ENCODE data around the gene OGA.
A peak's percentile ranks its signal among the peaks of the same experiment; 100 is the strongest.
"Not testable (repeated sequence)": the region's sequence is repeated elsewhere in the genome, so short reads cannot be mapped to it uniquely, and the experiment has no call there.

The OGA gene

DNA sequence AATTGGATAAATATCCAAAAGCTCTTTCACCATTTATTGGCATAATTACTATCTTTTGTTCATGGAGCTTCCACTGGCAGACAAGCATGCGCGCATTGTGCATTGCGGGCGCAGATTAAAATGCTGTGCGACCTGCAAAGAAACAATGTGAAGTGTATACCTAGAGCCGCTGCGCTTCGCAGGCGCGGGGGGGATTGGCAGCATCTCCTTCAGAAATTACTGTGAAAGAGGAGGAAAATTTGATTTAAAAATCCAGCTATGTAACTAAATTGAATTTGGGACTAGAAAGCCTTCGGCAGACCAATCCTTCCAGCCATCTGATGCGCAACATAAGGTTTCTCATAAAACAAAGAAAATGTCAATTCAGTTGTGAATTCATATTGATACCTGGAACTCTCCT is 24.7 kb downstream of the OGA start:
- DNase-seq, result no peak

- no peak for DNase-seq
Observed at GRCh38 chr10:101789686-101790085, 28.6 kb downstream of the OGA start.

- not testable (repeated sequence) for DNase-seq
Observed at GRCh38 chr10:101789231-101789630, 29.0 kb downstream of the OGA start.

GRCh38 chr10:101785801-101786200 is 32.4 kb downstream of the OGA start:
- DNase-seq, result no peak

DNA sequence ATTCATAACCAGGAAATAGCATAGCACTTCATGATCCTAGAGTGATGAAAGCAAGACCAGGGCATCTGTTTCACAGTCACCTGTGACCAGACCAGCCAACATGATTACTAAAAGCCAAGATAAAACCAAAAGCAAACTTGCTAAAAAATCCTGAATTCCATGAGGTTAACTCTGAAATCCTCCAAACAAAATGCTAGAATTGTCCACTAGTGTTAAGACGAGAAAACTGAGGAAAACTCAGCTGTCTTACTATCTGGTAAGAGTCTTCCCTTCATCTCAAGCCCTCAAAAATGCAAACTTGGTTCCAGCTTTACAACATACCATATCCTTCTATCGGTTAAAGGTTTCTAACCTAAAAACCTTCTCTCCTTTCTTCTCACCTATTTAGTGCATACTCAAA is 33.7 kb downstream of the OGA start:
- no peak for DNase-seq

GRCh38 chr10:101783736-101784118 is 34.5 kb downstream of the OGA start:
- DNase-seq, result no peak

DNA sequence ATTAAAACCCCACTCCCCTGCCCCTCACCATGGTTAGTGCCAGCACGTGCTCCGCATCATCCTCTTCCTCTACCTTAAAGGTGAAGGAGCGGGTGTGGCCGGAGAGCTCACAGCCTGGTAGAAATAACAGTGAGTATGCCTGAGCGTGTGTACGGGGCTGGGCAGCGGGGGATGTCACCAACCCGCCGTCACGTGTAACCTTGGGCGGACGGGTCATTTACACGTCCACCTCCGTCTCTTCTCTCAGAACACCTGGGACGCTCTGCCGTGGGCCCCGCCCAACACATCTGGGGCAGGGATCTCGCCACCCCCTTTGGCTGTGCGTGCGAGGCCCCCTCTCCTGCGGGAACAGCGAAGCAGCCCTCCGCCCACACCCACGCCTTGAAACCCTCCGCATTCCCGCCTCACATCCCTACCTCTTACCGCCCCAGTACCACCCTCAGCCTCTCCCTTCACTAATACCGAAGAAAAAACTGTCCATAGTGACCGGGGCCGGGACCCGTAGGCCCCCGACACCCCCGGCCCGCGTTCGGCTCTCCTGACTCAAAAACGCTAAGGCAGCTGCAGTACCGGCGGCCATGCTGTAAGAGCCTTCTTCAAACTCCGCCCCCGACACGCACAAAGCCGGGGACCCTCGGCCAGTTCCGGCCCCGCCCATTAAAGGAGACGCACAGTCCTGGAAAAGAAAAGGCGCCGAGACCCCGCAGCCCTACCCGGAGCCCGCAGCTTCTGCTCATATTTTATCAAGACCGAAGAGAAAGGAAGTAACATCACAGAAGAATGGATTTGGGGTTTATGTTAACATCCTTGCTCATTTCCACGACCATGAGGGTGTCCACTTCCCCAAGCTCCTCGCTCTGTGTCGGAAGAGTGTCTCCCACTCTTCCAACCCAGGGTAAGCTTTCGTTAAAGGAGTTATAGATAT is 35.2 kb downstream of the OGA start, which contains the start of gene NPM3:
NPM3 (minus strand) TSS at position 636 of the 925 bp plus-strand sequence; CDS start at position 580, 56 bp downstream.
- DNase-seq, result peak; percentile 31 to 55

DNA sequence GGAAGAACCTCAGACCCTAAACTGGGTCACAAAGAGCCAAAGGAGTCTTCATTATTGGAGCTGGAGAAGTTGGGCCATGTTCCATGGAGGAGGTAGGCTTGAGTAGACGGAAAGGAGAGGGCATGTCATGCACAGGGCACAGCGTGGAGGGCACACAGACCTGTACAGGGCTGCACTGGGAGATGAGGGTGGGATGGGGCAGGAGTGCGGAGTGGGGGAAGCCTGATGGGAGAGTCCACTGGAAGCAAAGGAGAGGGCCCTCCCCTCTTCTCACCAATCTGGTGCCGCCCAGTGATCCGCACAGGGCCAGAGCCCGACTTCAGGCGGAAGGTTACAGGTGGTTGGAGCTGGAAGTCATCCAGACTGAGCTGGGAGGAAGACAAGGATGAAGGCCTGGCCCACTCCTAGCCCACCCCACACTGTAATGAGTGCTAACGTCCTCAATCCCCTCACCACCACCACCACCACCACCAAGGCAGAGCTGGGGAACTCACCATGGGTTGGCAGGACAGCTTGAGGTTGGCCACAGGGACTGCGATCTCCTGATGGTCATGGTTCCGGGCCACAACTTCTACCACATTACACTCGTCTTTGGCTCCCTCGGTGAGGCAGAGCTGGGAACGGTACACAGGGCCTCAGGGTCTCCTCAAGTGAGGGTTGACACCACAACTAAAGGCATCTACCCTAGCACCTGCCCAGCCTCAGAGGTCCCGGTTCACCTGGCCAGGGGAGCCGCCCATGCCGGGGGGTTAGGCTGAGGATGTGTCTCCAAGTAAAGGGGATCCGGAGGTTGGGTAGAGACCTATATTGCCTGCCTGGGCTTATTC is 36.0 kb downstream of the OGA start:
- no peak for DNase-seq

- no peak for DNase-seq
Observed at GRCh38 chr10:101781655-101781983, 36.6 kb downstream of the OGA start.

DNA sequence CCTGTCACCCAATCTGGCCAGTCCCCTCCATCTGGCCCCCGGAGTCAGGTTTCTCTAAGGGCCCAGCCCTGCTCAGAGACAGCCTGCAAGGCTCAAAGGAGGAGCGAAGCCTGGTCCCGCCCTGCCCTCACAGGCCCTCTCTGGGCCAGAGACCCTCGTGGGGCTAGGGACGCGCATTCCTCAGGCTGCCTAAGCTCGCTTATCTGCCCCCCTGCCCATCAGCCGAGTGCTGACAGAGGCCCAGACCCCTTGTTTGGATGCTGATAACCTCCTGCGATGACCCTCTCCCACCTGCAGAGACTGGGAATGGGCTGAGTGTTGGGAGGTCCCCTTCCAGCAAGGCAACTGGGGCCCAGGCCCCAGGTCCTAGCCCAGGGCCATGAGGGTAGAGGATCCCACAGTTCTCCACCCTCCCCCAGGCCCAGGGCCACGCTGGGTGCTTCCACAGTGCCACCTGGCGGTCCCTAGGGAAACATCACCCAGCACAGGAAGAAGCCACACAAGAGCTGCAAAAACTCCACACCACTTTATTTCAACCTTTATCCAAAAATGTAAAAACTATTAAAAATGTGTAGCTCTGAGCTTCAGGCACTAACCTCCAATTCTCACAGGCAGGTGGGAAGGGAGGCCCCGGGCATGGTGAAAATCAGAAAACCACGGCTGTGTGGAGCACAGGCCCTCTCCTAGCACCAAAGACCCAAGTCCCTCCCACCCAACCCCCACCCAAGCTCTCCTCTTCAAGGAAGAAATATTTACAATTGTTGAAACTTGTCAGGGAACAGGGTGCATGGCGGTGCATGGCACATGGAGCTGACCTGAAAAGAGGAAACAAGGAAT is 37.2 kb downstream of the OGA start:
- peak; percentile 74 to 83 for DNase-seq

DNA sequence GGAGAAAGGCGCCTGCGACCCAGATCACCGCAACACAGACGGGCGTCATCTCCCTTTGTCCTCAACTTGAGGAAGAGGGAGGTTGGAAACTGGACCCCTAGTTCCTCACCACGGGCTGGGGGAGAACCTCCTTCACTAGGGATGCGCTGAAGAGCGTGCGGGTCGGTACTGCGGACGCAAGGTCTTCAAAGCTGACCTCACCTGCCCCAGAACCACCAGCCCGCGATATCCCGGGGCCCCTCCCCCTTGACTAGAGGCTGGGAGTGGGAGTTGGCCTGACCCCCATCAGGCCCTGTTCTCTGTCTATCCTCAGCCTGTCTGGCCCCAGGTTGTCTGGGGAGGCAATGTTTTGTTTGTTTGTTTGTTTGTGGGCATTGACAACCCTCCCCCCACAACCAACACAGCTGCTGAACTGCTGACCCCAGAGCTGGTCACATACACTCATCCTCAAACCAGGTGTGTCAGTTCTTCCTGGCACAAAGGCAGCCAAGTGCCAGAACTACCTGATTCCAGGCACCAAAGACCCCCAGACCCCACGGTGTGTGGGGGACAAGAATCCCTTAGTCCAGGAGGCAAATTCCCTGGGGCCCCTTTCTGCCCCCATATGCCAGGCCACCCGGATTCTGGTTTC is 37.9 kb downstream of the OGA start:
- DNase-seq, result no peak

DNA sequence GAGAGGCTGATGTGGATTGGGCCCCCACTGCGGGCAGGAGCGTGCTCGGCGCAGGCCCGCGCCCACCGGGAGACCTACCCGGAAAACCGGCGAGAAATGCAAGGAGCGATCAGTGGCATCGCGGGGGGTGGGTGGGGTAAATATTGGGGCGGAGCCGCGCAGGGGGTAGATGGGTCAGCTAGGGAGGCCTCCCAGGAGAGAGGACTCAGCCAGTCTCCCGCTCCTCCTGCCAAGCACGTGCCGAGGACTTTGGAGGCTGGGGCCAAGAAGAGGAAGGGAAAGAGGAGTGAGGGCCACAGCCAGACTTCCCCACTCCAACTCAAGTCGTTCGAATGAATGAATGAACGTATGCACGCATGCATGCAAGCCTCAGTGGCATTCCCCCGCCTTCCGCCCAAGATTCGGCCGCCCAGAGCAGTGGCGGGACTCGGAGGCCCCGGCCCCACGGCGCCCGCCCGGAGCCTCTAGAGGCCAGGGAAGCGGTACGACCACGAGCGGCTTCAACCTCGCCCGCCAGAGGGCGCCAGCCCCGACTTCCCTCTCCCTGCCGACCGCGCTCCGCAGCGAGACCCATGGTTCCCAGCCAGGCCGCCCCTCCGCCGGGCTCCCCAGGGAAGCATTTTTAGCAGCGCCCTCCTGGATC is 38.6 kb downstream of the OGA start:
- peak; percentile 8 to 31 for DNase-seq

DNA sequence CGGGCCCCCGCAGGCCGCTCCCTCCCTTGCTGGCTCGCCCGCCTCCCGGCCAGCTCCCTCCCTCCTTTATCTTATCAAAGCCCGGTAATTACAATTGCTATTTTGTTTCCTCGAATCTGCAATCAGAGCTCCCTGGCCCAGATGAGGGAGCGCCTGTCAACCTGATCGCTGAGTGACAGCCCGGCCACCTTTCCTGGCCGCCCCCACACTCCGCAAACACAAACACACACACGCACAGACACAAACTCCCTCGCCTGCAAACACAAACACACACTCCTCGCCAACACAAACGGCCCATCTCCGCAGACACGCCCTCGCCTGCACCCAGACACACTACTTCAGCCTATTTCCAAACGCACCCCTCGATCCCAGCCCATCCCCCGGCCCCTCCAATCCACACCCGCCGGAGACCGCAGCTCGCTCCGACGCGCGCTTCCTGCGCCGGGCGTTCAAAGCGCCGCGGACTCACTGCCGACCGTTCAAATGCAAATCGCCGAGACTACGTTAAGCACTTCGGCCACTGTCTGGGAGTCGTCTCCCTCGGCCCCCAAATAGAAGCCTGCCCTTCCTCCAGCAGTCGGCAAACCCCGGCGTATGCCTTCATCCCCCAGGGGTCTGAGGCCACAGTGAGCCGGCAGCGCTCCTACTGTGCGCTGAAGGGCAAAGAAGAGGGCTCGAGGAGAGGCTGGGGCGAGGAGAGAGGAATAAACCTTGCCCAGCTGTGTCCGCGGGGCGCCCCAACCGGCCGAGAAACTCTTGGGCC is 39.3 kb downstream of the OGA start:
- DNase-seq, result no peak

DNA sequence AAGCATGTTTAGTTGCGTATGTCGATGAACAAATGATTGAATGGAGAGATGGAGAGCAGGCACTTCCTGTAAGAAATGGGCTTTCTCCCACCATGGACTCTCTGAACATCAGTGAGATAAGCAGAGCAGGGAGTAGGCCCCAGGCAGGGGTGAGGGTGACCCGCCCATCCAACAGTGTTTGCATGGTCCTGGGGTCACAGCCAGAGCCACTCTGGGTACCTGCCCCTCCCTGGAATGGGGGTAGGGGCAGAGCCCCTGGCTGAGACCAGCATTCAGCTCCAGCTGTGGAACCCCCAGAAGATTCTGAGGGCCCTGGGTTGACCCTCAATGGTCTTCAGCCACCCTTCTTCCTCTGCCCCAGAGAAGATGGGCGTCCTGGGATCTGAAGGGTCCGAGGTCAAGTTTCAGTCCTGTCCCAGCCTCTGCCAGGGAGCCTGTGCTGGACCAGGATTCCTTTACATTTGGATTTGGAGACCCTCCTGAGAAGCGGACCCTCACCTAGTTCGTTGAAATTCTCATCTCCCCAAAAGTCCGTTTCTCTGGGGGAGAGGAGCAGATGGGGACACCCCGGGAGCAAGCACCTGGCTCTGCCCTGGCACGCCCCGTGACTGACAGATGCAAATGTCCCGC is 40.0 kb downstream of the OGA start:
- DNase-seq, result no peak

- DNase-seq, result no peak
Observed at GRCh38 chr10:101777619-101778145, 40.6 kb downstream of the OGA start.

DNA sequence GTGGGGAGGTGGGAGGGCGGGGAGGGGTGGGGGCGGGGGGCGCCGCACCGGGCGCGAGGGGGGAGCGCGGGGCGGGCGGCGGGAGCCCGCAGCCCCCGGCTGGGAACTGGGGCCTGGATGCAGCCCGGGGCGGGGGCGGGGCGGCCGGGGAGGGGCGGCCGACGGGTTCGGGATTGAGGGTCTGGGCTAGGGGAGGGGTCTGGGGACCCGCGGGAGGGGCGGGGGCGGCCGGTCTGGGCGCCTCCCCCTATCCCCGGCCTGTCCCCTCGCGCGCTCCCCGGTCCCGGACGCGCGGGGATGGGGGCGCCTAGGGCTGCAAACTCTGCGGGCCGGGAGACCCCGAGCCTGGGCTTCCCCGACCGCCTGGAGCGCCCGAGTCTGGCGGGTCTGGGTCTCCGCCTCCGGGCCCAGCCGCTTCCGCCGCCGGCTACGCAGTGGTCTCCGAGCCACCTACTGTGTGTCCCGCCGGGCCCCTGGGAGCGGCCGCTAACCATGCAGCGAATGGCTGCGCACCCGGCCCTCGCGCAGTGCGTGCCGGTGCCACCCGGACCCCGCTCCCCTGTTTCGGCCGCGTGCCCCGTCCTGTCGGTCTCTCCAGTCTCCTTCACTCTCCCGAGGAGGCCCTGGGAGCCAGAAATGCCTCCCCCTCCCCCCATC is 42.0 kb downstream of the OGA start:
- no peak for DNase-seq

DNA sequence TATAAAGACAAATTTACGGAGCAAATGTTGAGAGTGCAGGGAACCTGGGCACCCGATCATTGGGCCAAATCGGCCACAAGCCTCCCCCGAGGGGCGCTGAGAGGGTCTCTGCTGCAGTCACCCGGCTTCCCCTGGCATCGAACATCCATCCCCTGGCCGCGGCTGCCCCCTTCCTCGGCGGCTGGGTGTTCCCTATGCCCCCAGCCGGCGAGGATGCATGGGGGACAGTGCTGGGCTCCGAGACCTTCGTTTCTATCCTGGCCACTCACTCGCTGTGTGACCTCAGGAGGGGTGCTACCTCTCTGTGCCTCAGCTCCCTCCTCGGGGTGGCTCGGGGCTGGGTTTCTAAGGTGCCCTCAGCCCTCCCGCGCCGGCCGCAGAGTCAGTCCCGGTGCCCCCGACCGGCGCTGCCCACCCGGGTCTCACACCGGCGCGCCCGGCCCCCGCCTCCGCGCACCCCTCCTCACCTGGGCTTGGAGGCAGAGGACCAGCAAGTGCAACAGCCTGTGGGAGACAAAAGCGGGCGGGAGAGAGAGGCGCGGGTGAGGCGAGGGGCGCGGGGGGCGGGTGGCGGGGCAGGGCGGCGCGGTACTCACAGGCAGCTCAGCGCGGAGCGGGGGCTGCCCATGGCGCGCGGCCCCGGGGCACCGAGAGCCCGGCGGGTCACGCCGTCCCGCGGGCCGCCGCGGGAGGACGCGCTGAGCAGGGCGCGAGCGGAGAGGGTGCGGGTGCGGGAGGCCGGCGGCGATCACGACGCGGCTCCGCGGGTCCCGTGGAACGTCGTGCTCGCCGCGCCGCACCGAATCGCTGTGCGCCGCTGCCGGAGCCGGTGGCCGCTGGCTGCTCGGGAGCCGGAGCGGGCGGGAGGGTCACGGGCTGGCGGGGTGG is 42.7 kb downstream of the OGA start, which contains the start of gene FGF8:
FGF8 (minus strand) TSS at position 842 of the 888 bp plus-strand sequence; CDS start at position 628, 214 bp downstream.
- DNase-seq, result no peak

DNA sequence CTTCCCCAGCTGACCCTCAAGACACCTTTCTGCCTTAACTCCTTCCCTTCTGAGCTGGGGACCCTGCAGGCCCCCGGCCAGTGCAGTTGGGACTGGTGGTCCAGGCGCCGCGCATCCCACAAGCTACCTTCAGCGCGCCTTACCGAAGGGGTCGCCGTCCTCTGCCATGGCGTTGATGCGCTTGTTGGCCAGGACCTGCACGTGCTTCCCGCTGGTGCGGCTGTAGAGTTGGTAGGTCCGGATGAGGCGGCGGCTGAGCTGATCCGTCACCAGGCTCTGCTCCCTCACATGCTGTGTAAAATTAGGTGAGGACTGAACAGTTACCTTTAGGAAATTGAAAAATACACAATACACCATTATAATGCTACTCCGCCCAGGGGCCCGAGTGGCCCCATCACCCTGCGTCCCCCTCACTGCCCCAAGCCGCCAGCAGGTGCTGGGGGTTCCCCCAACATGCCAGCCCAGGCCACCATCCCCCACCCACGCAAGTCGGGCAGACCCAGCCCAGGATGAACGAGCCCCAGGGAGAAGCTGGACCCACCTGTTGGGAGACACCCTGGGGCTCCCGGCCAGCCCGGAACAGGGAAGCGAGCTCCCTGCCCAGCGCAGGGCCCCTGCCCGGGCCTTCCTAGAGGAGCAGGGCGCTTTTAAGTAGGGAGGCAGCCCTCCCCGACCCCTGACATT is 43.5 kb downstream of the OGA start:
- no peak for DNase-seq

All from NCI-H524 (cell line).